ENCODE data around the gene TTL.

The TTL gene

GRCh38 chr2:112481050-112481527 is 867 bp upstream of the TTL start:
- Histone ChIP-seq H3K9ac (ENCODE audit: low read length) (peak overlapping the region; percentile 77), H3K27ac (ENCODE audit: low read length) (no peak overlapping the region), H3K4me3 (ENCODE audit: low read length) (peak overlapping the region; percentile 91), H3K9me3 (ENCODE audit: control insufficient read depth, low read depth, low read length) (no peaks in the 10 kb centered on the region), H3K36me3 (ENCODE audit: control insufficient read depth, low read depth, low read length) (no peaks in the 10 kb centered on the region), H3K4me1 (ENCODE audit: control insufficient read depth, low read depth, low read length) (peaks cover 8% of the 10 kb centered on the region), H3K27me3 (ENCODE audit: control insufficient read depth, insufficient read depth, low read length) (peaks cover 23% of the 10 kb centered on the region)

GRCh38 chr2:112482309-112483041 is 519 bp downstream of the TTL start:
- H3K27me3 ChIP-seq (ENCODE audit: control insufficient read depth, insufficient read depth, low read length) = peaks cover 23% of the 10 kb centered on the region
- H3K4me3 ChIP-seq (ENCODE audit: low read length) = peak overlapping the region; percentile 85
- H3K4me1 ChIP-seq (ENCODE audit: control insufficient read depth, low read depth, low read length) = peaks cover 8% of the 10 kb centered on the region
- no peak overlapping the region for H3K27ac ChIP-seq (ENCODE audit: low read length)
- no peaks in the 10 kb centered on the region for H3K9me3 ChIP-seq (ENCODE audit: control insufficient read depth, low read depth, low read length)
- H3K9ac ChIP-seq (ENCODE audit: low read length) = peak overlapping the region; percentile 72
- no peaks in the 10 kb centered on the region for H3K36me3 ChIP-seq (ENCODE audit: control insufficient read depth, low read depth, low read length)

- Histone ChIP-seq H3K36me3 (ENCODE audit: control insufficient read depth, low read depth, low read length) (no peaks in the 10 kb centered on the region), H3K9ac (ENCODE audit: low read length) (peak overlapping the region; percentile 72), H3K27me3 (ENCODE audit: control insufficient read depth, insufficient read depth, low read length) (peaks cover 23% of the 10 kb centered on the region), H3K4me3 (ENCODE audit: low read length) (peak overlapping the region; percentile 85), H3K9me3 (ENCODE audit: control insufficient read depth, low read depth, low read length) (no peaks in the 10 kb centered on the region), H3K27ac (ENCODE audit: low read length) (no peak overlapping the region), H3K4me1 (ENCODE audit: control insufficient read depth, low read depth, low read length) (peaks cover 8% of the 10 kb centered on the region)
Measured at GRCh38 chr2:112483042-112483473, 1.1 kb downstream of the TTL start.

GRCh38 chr2:112483831-112484230 is 1.9 kb downstream of the TTL start:
- Histone ChIP-seq H3K9me3 (ENCODE audit: control insufficient read depth, low read depth, low read length) (no peaks in the 10 kb centered on the region), H3K4me3 (ENCODE audit: low read length) (no peak overlapping the region), H3K36me3 (ENCODE audit: control insufficient read depth, low read depth, low read length) (no peaks in the 10 kb centered on the region), H3K27me3 (ENCODE audit: control insufficient read depth, insufficient read depth, low read length) (peaks cover 23% of the 10 kb centered on the region), H3K27ac (ENCODE audit: low read length) (no peak overlapping the region), H3K4me1 (ENCODE audit: control insufficient read depth, low read depth, low read length) (peaks cover 8% of the 10 kb centered on the region), H3K9ac (ENCODE audit: low read length) (no peak overlapping the region)

GRCh38 chr2:112485849-112486248 is 3.9 kb downstream of the TTL start:
- Histone ChIP-seq H3K27ac (ENCODE audit: low read length) (no peak overlapping the region), H3K9me3 (ENCODE audit: control insufficient read depth, low read depth, low read length) (no peaks in the 10 kb centered on the region), H3K27me3 (ENCODE audit: control insufficient read depth, insufficient read depth, low read length) (peaks cover 13% of the 10 kb centered on the region), H3K4me1 (ENCODE audit: control insufficient read depth, low read depth, low read length) (peaks cover 8% of the 10 kb centered on the region), H3K36me3 (ENCODE audit: control insufficient read depth, low read depth, low read length) (no peaks in the 10 kb centered on the region), H3K4me3 (ENCODE audit: low read length) (no peak overlapping the region), H3K9ac (ENCODE audit: low read length) (no peak overlapping the region)

GRCh38 chr2:112486895-112487294 is 4.9 kb downstream of the TTL start:
- Histone ChIP-seq H3K27me3 (ENCODE audit: control insufficient read depth, insufficient read depth, low read length) (peaks cover 12% of the 10 kb centered on the region), H3K4me3 (ENCODE audit: low read length) (no peak overlapping the region), H3K27ac (ENCODE audit: low read length) (no peak overlapping the region), H3K9ac (ENCODE audit: low read length) (no peak overlapping the region), H3K9me3 (ENCODE audit: control insufficient read depth, low read depth, low read length) (no peaks in the 10 kb centered on the region), H3K4me1 (ENCODE audit: control insufficient read depth, low read depth, low read length) (peaks cover 8% of the 10 kb centered on the region), H3K36me3 (ENCODE audit: control insufficient read depth, low read depth, low read length) (no peaks in the 10 kb centered on the region)

GRCh38 chr2:112487444-112487961 is 5.5 kb downstream of the TTL start:
- Histone ChIP-seq H3K9me3 (ENCODE audit: control insufficient read depth, low read depth, low read length) (no peaks in the 10 kb centered on the region), H3K36me3 (ENCODE audit: control insufficient read depth, low read depth, low read length) (no peaks in the 10 kb centered on the region), H3K4me1 (ENCODE audit: control insufficient read depth, low read depth, low read length) (peaks cover 8% of the 10 kb centered on the region), H3K4me3 (ENCODE audit: low read length) (no peak overlapping the region), H3K9ac (ENCODE audit: low read length) (no peak overlapping the region), H3K27me3 (ENCODE audit: control insufficient read depth, insufficient read depth, low read length) (peaks cover 12% of the 10 kb centered on the region), H3K27ac (ENCODE audit: low read length) (no peak overlapping the region)

GRCh38 chr2:112488201-112488600 is 6.2 kb downstream of the TTL start:
- Histone ChIP-seq H3K4me3 (ENCODE audit: low read length) (no peak overlapping the region), H3K9me3 (ENCODE audit: control insufficient read depth, low read depth, low read length) (no peaks in the 10 kb centered on the region), H3K27me3 (ENCODE audit: control insufficient read depth, insufficient read depth, low read length) (peaks cover 6% of the 10 kb centered on the region), H3K27ac (ENCODE audit: low read length) (no peak overlapping the region), H3K9ac (ENCODE audit: low read length) (no peak overlapping the region), H3K36me3 (ENCODE audit: control insufficient read depth, low read depth, low read length) (no peaks in the 10 kb centered on the region), H3K4me1 (ENCODE audit: control insufficient read depth, low read depth, low read length) (peaks cover 5% of the 10 kb centered on the region)

- no peak overlapping the region for H3K4me3 ChIP-seq (ENCODE audit: low read length)
- H3K27me3 ChIP-seq (ENCODE audit: control insufficient read depth, insufficient read depth, low read length) = no peaks in the 10 kb centered on the region
- H3K9me3 ChIP-seq (ENCODE audit: control insufficient read depth, low read depth, low read length) = no peaks in the 10 kb centered on the region
- no peaks in the 10 kb centered on the region for H3K4me1 ChIP-seq (ENCODE audit: control insufficient read depth, low read depth, low read length)
- no peak overlapping the region for H3K9ac ChIP-seq (ENCODE audit: low read length)
- peaks cover 12% of the 10 kb centered on the region for H3K36me3 ChIP-seq (ENCODE audit: control insufficient read depth, low read depth, low read length)
- no peak overlapping the region for H3K27ac ChIP-seq (ENCODE audit: low read length)
Measured at GRCh38 chr2:112491946-112492345, 10.0 kb downstream of the TTL start.

- Histone ChIP-seq H3K4me1 (ENCODE audit: control insufficient read depth, low read depth, low read length) (no peaks in the 10 kb centered on the region), H3K27ac (ENCODE audit: low read length) (no peak overlapping the region), H3K4me3 (ENCODE audit: low read length) (no peak overlapping the region), H3K9me3 (ENCODE audit: control insufficient read depth, low read depth, low read length) (no peaks in the 10 kb centered on the region), H3K27me3 (ENCODE audit: control insufficient read depth, insufficient read depth, low read length) (no peaks in the 10 kb centered on the region), H3K36me3 (ENCODE audit: control insufficient read depth, low read depth, low read length) (peaks cover 12% of the 10 kb centered on the region), H3K9ac (ENCODE audit: low read length) (no peak overlapping the region)
Measured at GRCh38 chr2:112493048-112493447, 11.1 kb downstream of the TTL start.

GRCh38 chr2:112493858-112494648 is 12.1 kb downstream of the TTL start:
- Histone ChIP-seq H3K4me1 (ENCODE audit: control insufficient read depth, low read depth, low read length) (no peaks in the 10 kb centered on the region), H3K4me3 (ENCODE audit: low read length) (no peak overlapping the region), H3K27ac (ENCODE audit: low read length) (no peak overlapping the region), H3K27me3 (ENCODE audit: control insufficient read depth, insufficient read depth, low read length) (no peaks in the 10 kb centered on the region), H3K9me3 (ENCODE audit: control insufficient read depth, low read depth, low read length) (no peaks in the 10 kb centered on the region), H3K9ac (ENCODE audit: low read length) (no peak overlapping the region), H3K36me3 (ENCODE audit: control insufficient read depth, low read depth, low read length) (peaks cover 12% of the 10 kb centered on the region)
